Panc1 (cell line): ENCODE measurements around the gene MGMT. TPM values are rescaled to one million over a fixed set of nuclear protein-coding genes. Genes with fewer than 3 reads are reported as not detected.

ENCODE experiments used
- ATAC-seq: fragments of 200-7000 bp; cut with Tn5 transposase; 2 replicates; pipeline ENCODE4 v1.9.1; 2020; ENCODE audit warnings: mild to moderate bottlenecking, moderate library complexity
- BruUV-seq: library from RNA; stranded (reverse); fragments of 400-500 nt; replicated peaks from 2 replicates; lab custom pipeline; 2021; lab: Mats Ljungman, UMichigan
- CTCF ChIA-PET: fragments of 300-600 bp; sonication (Branson Sonifier 250); formaldehyde crosslinking; loops from one replicate; lab custom pipeline; 2022; ENCODE audit warnings: antibody characterized with exemption; lab: Charles Lee
- POLR2A ChIA-PET: fragments of 300-600 bp; sonication (Branson Sonifier 250); formaldehyde crosslinking; loops from one replicate; lab custom pipeline; 2022; ENCODE audit warnings: antibody characterized with exemption; lab: Charles Lee
- DNase-seq: peaks from one replicate; pipeline ENCODE4 v3.0.0-alpha.2; 2010; ENCODE audit warnings: low read depth, low spot score
- H3K27ac ChIP-seq: 2 replicates; pipeline ENCODE4 v1.5.1; 2011; ENCODE audit warnings: mild to moderate bottlenecking, low read length, inconsistent platforms
- H3K27me3 ChIP-seq: fragments of 200-500 bp; sonication (Bioruptor generic); 2 replicates; pipeline ENCODE4 v1.6.0; 2014; ENCODE audit warnings: low read length, inconsistent platforms; ENCODE audit not compliant: control insufficient read depth, insufficient read depth
- H3K36me3 ChIP-seq: fragments of 200-500 bp; sonication (Bioruptor generic); 2 replicates; pipeline ENCODE4 v1.5.1; 2014; ENCODE audit warnings: inconsistent platforms, mild to moderate bottlenecking, low read length, moderate library complexity; ENCODE audit not compliant: control insufficient read depth, insufficient read depth
- H3K4me1 ChIP-seq: 2 replicates; pipeline ENCODE4 v1.5.1; 2011; ENCODE audit warnings: inconsistent platforms, mild to moderate bottlenecking, low read length, moderate library complexity; ENCODE audit not compliant: control insufficient read depth, insufficient read depth
- H3K4me3 ChIP-seq, 2 experiments: 2 replicates each; pipeline ENCODE4 v1.5.1; 2011 to 2012; ENCODE audit warnings: low read depth in 2 of 2, low read length in 2 of 2, mild to moderate bottlenecking in 2 of 2, inconsistent platforms in 1 of 2, moderate library complexity in 1 of 2
- H3K9me3 ChIP-seq: fragments of 200-500 bp; sonication (Bioruptor generic); 2 replicates; pipeline ENCODE4 v1.5.1; 2014; ENCODE audit warnings: low read depth, mild to moderate bottlenecking, inconsistent platforms, low read length, moderate library complexity; ENCODE audit not compliant: control insufficient read depth, insufficient read depth
- CTCF ChIP-seq: fragments of 450-650 bp; IDR thresholded peaks from 2 replicates; pipeline ENCODE4 v1.5.1; 2017; ENCODE audit warnings: mild to moderate bottlenecking
- POLR2AphosphoS5 ChIP-seq: IDR thresholded peaks from 2 replicates; pipeline ENCODE4 v1.6.1; 2012; ENCODE audit warnings: mild to moderate bottlenecking, low read depth, low read length, moderate library complexity
- REST ChIP-seq, 2 experiments: IDR thresholded peaks; 2 replicates each; pipeline ENCODE4 v1.6.1; 2011 to 2012; ENCODE audit warnings: low read depth in 2 of 2, control low read depth in 1 of 2, low read length in 1 of 2, mild to moderate bottlenecking in 1 of 2, moderate library complexity in 1 of 2; ENCODE audit not compliant: insufficient read depth in 1 of 2
- SIN3A ChIP-seq: IDR thresholded peaks from 2 replicates; pipeline ENCODE4 v1.6.1; 2012; ENCODE audit warnings: low read depth, mild to moderate bottlenecking, low read length, moderate library complexity, borderline replicate concordance; ENCODE audit not compliant: insufficient read depth
- TCF7L2 ChIP-seq: IDR thresholded peaks from 2 replicates; pipeline ENCODE4 v1.6.1; 2011; ENCODE audit warnings: mild to moderate bottlenecking, low read depth, low read length, inconsistent platforms
- in situ Hi-C: cut with HindIII; loops from 2 replicates; pipeline ENCODE4 v1.10.0; 2016; ENCODE audit warnings: low sequenced_read_pairs, low pct_unique_long_range_greater_than_20kb
- intact Hi-C: fragments of 100-400 bp; cut with micrococcal nuclease; formaldehyde crosslinking; loops from one replicate; pipeline ENCODE4 v1.10.0; 2022; ENCODE audit not compliant: unreplicated experiment
- total RNA-seq: library from RNA; stranded (reverse); gene quantifications from one replicate; pipeline ENCODE4 v1.2.1, GENCODE V29; 2021; ENCODE audit not compliant: unreplicated experiment

The MGMT gene
- total RNA-seq, 1 experiment from 2014 or later: 27.3 TPM

DNA sequence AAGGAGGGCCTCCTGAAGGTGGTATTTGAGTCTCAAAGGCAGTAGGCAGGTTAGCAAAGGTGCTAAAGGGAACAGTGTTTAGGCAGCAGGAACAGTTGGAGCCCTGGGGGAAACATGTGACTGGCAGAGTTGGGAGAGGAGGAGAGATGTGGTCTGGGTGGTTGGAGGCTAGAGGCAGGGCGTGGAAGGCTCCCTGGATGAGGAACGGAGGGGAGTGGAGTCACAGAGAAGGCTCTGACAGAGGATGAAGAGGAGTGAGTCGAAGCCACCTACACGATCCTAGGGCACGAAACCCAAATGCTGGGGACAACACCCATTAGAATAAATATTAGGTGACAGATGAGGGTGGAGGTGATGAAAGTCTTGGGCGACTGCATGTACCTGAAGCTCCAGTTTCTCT lies 19.6 kb upstream of the MGMT start:
- no peaks in the 10 kb centered on the region for H3K36me3 ChIP-seq
- no peak overlapping the region for H3K4me3 ChIP-seq
- CTCF ChIA-PET: no interaction called here
- no peak overlapping the region for H3K27ac ChIP-seq
- no TSS peak for BruUV-seq
- in situ Hi-C loops: no loop called here
- H3K27me3 ChIP-seq: peaks cover 3% of the 10 kb centered on the region; the same call in 1 of the 2 replicates
- intact Hi-C loops: no loop called here
- no peak for DNase-seq
- H3K9me3 ChIP-seq: no peaks in the 10 kb centered on the region
- no peak for ATAC-seq
- TF ChIP-seq CTCF: no peak
- no peak for TF ChIP-seq POLR2AphosphoS5
- TF ChIP-seq SIN3A: no peak
- no peak for TF ChIP-seq TCF7L2
- no peak for TF ChIP-seq REST (IDR thresholded peaks at IDR 0.05; ENCODE audit: insufficient read depth in 1 of 2, low read depth in 2 of 2, low read length in 1 of 2)
- POLR2A ChIA-PET: interaction anchor here (0.7 kb wide), 1 partner anchor 48 kb away, joined by 14 read pairs; no protein-coding TSS in a partner anchor
- H3K4me1 ChIP-seq: no peaks in the 10 kb centered on the region

- H3K27me3 ChIP-seq: no peaks in the 10 kb centered on the region; the same call in 1 of the 2 replicates
- TF ChIP-seq SIN3A: no peak
- no peaks in the 10 kb centered on the region for H3K9me3 ChIP-seq
- DNase-seq: no peak
- in situ Hi-C loops (no loop called here), intact Hi-C loops (no loop called here)
- no TSS peak for BruUV-seq
- POLR2A ChIA-PET: interaction anchor here (0.7 kb wide), 2 partner anchors 49 to 545 kb away, joined by 7 to 14 read pairs; no protein-coding TSS in a partner anchor
- H3K4me3 ChIP-seq: no peak overlapping the region
- H3K27ac ChIP-seq: no peak overlapping the region
- CTCF ChIA-PET: no interaction called here
- H3K4me1 ChIP-seq: no peaks in the 10 kb centered on the region
- no peak for ATAC-seq
- no peaks in the 10 kb centered on the region for H3K36me3 ChIP-seq
Measured at GRCh38 chr10:129448086-129448485, 19.0 kb upstream of the MGMT start.

- H3K27ac ChIP-seq: no peak overlapping the region
- BruUV-seq: no TSS peak
- no peaks in the 10 kb centered on the region for H3K9me3 ChIP-seq
- peaks cover under 1% of the 10 kb centered on the region; the same call in 1 of the 2 replicates for H3K27me3 ChIP-seq
- intact Hi-C loops: no loop called here
- POLR2A ChIA-PET: interaction anchor here (0.7 kb wide), 1 partner anchor 545 kb away, joined by 7 read pairs; no protein-coding TSS in a partner anchor
- no peak for TF ChIP-seq REST (IDR thresholded peaks at IDR 0.05; ENCODE audit: insufficient read depth in 1 of 2, low read depth in 2 of 2, low read length in 1 of 2)
- no peak for TF ChIP-seq TCF7L2
- no peak for TF ChIP-seq CTCF
- TF ChIP-seq SIN3A: no peak
- TF ChIP-seq POLR2AphosphoS5: no peak
- CTCF ChIA-PET: no interaction called here
- DNase-seq: no peak
- in situ Hi-C loops: no loop called here
- ATAC-seq: no peak
- no peaks in the 10 kb centered on the region for H3K4me1 ChIP-seq
- H3K4me3 ChIP-seq: no peak overlapping the region
- no peaks in the 10 kb centered on the region for H3K36me3 ChIP-seq
Measured at GRCh38 chr10:129448539-129448938, 18.5 kb upstream of the MGMT start.
